H1 (cell line): Measurements from ENCODE around the gene NXPH2. TPM values are rescaled to one million over a fixed set of nuclear protein-coding genes. Genes with fewer than 3 reads are reported as not detected.

Experiments used
- CTCF ChIA-PET: fragments of 300-600 bp; sonication (Branson Sonifier 250); formaldehyde crosslinking; loops from one replicate; lab custom pipeline; 2021; ENCODE audit not compliant: partially characterized antibody; lab: Charles Lee
- POLR2A ChIA-PET: fragments of 300-600 bp; sonication (Branson Sonifier 250); formaldehyde crosslinking; loops from one replicate; lab custom pipeline; 2021; ENCODE audit warnings: inconsistent platforms; ENCODE audit not compliant: partially characterized antibody; lab: Charles Lee
- DNase-seq, 2 experiments: peaks; one replicate each; pipeline versions ENCODE4 v3.0.0 to v3.0.0-alpha.2; 2010 to 2022; ENCODE audit warnings: low spot score in 2 of 2, low read depth in 1 of 2, mixed read lengths in 1 of 2
- FAIRE-seq: peaks from 2 replicates; lab custom pipeline; 2011; peaks lifted over from hg19 to GRCh38; lab: Jason Lieb, UNC
- H2AFZ ChIP-seq: 2 replicates; pipeline ENCODE4 v1.8.1; 2012; ENCODE audit warnings: low read length, inconsistent platforms
- H2AK5ac ChIP-seq: 2 replicates; pipeline ENCODE4 v1.6.1; 2013; ENCODE audit warnings: low read depth, low read length
- H2BK120ac ChIP-seq: replicated peaks from 2 replicates; pipeline ENCODE3; 2013; ENCODE audit warnings: low read depth, low read length, inconsistent platforms
- H2BK12ac ChIP-seq: 2 replicates; pipeline ENCODE4 v1.6.1; 2013; ENCODE audit warnings: low read depth, low read length
- H2BK15ac ChIP-seq: 2 replicates; pipeline ENCODE4 v1.6.1; 2013; ENCODE audit warnings: low read length
- H2BK20ac ChIP-seq: 2 replicates; pipeline ENCODE4 v1.6.1; 2013; ENCODE audit warnings: low read length
- H2BK5ac ChIP-seq: 2 replicates; pipeline ENCODE4 v1.6.1; 2013; ENCODE audit warnings: low read depth, low read length
- H3K14ac ChIP-seq: 2 replicates; pipeline ENCODE4 v1.6.1; 2013; ENCODE audit warnings: inconsistent platforms; ENCODE audit not compliant: insufficient read length
- H3K18ac ChIP-seq: 2 replicates; pipeline ENCODE4 v1.6.1; 2013; ENCODE audit warnings: low read length; ENCODE audit errors: extremely low read depth
- H3K23ac ChIP-seq: 2 replicates; pipeline ENCODE4 v1.6.1; 2013; ENCODE audit warnings: inconsistent platforms; ENCODE audit not compliant: insufficient read length
- H3K23me2 ChIP-seq: 2 replicates; pipeline ENCODE4 v1.6.1; 2013; ENCODE audit warnings: low read depth, low read length
- H3K27ac ChIP-seq: 2 replicates; pipeline ENCODE4 v1.6.1; 2011; ENCODE audit warnings: low read depth, low read length, inconsistent platforms
- H3K27me3 ChIP-seq, 4 experiments: replicated peaks in 1 of 4; 1 replicate in 1 of 4; 2 replicates in 3 of 4; pipeline versions ENCODE4 v1.6.1 to v1.8.1; 2011 to 2013; ENCODE audit warnings: low read length in 3 of 4, mild to moderate bottlenecking in 3 of 4, inconsistent platforms in 2 of 4, mixed read lengths in 2 of 4, moderate library complexity in 1 of 4; ENCODE audit not compliant: control insufficient read depth in 3 of 4, insufficient read depth in 3 of 4; ENCODE audit errors: extremely low read depth in 1 of 4
- H3K36me3 ChIP-seq, 4 experiments: 2 replicates each; pipeline versions ENCODE4 v1.6.1 to v1.8.1; 2011 to 2013; ENCODE audit warnings: mild to moderate bottlenecking in 4 of 4, low read length in 3 of 4, moderate library complexity in 2 of 4, control low read depth in 1 of 4, inconsistent platforms in 1 of 4; ENCODE audit not compliant: insufficient read depth in 4 of 4, control insufficient read depth in 2 of 4
- H3K4ac ChIP-seq: replicated peaks from 2 replicates; pipeline ENCODE3; 2013; ENCODE audit warnings: low read length, low read depth, mixed read lengths, inconsistent platforms; ENCODE audit not compliant: insufficient read length
- H3K4me1 ChIP-seq, 4 experiments: replicated peaks in 1 of 4; 1 replicate in 1 of 4; 2 replicates in 3 of 4; pipeline versions ENCODE4 v1.6.1 to v1.8.1; 2011 to 2013; ENCODE audit warnings: low read length in 3 of 4, inconsistent platforms in 2 of 4, mixed read lengths in 1 of 4; ENCODE audit not compliant: insufficient read depth in 4 of 4, control insufficient read depth in 3 of 4
- H3K4me2 ChIP-seq, 2 experiments: 2 replicates each; pipeline versions ENCODE4 v1.6.1 to v1.8.1; 2011 to 2013; ENCODE audit warnings: low read depth in 2 of 2, low read length in 2 of 2, control low read depth in 1 of 2, inconsistent platforms in 1 of 2, mild to moderate bottlenecking in 1 of 2; ENCODE audit not compliant: insufficient read depth in 1 of 2
- H3K4me3 ChIP-seq, 4 experiments: fragments of 200-600, 300-600 bp in 1 of 4; sonication (generic), shearing (Covaris generic), sonication (Bioruptor Twin) in 1 of 4; 2 replicates each; pipeline versions ENCODE4 v1.5.1 to v1.8.1; 2011 to 2016; ENCODE audit warnings: low read length in 4 of 4, low read depth in 3 of 4, control low read depth in 2 of 4, inconsistent platforms in 2 of 4, mild to moderate bottlenecking in 2 of 4, mixed read lengths in 1 of 4, moderate library complexity in 1 of 4; ENCODE audit not compliant: insufficient read depth in 2 of 4; ENCODE audit errors: extremely low read depth in 1 of 4
- H3K56ac ChIP-seq: replicated peaks from 2 replicates; pipeline ENCODE3; 2013; ENCODE audit warnings: low read depth, mild to moderate bottlenecking, mixed read lengths, low read length, inconsistent platforms; ENCODE audit not compliant: insufficient read length
- H3K79me1 ChIP-seq: 2 replicates; pipeline ENCODE4 v1.6.1; 2013; ENCODE audit warnings: low read depth, low read length, control low read depth
- H3K79me2 ChIP-seq, 2 experiments: 2 replicates each; pipeline versions ENCODE4 v1.6.1 to v1.8.1; 2012 to 2013; ENCODE audit warnings: low read length in 2 of 2, mild to moderate bottlenecking in 2 of 2, inconsistent platforms in 1 of 2; ENCODE audit not compliant: insufficient read depth in 2 of 2, control insufficient read depth in 1 of 2
- H3K9ac ChIP-seq, 4 experiments: replicated peaks in 1 of 4; 1 replicate in 1 of 4; 2 replicates in 3 of 4; pipeline versions ENCODE4 v1.6.1 to v1.8.1; 2011 to 2013; ENCODE audit warnings: low read depth in 3 of 4, low read length in 3 of 4, control low read depth in 2 of 4, mild to moderate bottlenecking in 2 of 4, moderate library complexity in 2 of 4, inconsistent platforms in 1 of 4; ENCODE audit errors: extremely low read depth in 1 of 4
- H3K9me3 ChIP-seq, 2 experiments: 2 replicates each; pipeline versions ENCODE4 v1.6.1 to v1.8.1; 2012 to 2013; ENCODE audit warnings: mild to moderate bottlenecking in 2 of 2, moderate library complexity in 2 of 2, control low read depth in 1 of 2, inconsistent platforms in 1 of 2, low read depth in 1 of 2, low read length in 1 of 2, mixed read lengths in 1 of 2; ENCODE audit not compliant: insufficient read depth in 2 of 2
- H4K20me1 ChIP-seq, 2 experiments: replicated peaks in 1 of 2; 2 replicates each; pipeline versions ENCODE3 to v1.8.1; 2011 to 2013; ENCODE audit warnings: inconsistent platforms in 2 of 2, low read length in 2 of 2, mild to moderate bottlenecking in 1 of 2; ENCODE audit not compliant: insufficient read depth in 2 of 2, control insufficient read depth in 1 of 2
- H4K5ac ChIP-seq: 2 replicates; pipeline ENCODE4 v1.6.1; 2013; ENCODE audit warnings: low read length, low read depth, mixed read lengths, inconsistent platforms; ENCODE audit not compliant: insufficient read length
- H4K8ac ChIP-seq: 2 replicates; pipeline ENCODE4 v1.8.0; 2013; ENCODE audit warnings: mild to moderate bottlenecking, moderate library complexity, low read length, inconsistent platforms; ENCODE audit not compliant: insufficient read depth; ENCODE audit errors: extremely low read depth
- H4K91ac ChIP-seq: replicated peaks from 2 replicates; pipeline ENCODE3; 2013; ENCODE audit warnings: low read length, mixed read lengths, inconsistent platforms; ENCODE audit not compliant: insufficient read length
- MAFK ChIP-seq: IDR thresholded peaks from 2 replicates; pipeline ENCODE4 v1.6.1; 2012; ENCODE audit warnings: low read depth, mild to moderate bottlenecking, improper control_type of control experiment, low read length
- YY1 ChIP-seq: IDR thresholded peaks from 2 replicates; pipeline ENCODE4 v1.6.1; 2011; ENCODE audit warnings: low read depth, mild to moderate bottlenecking, low read length
- WGBS, 2 experiments: shearing (Covaris generic) in 1 of 2; methylation state at CpG; one replicate each; pipeline versions ENCODE4 v1.1.6 to v1.1.7; 2013 to 2015; ENCODE audit warnings: low lambda C conversion rate in 2 of 2, mixed read lengths in 2 of 2, inconsistent platforms in 1 of 2, low coverage in 1 of 2, missing lambda C conversion rate in 1 of 2; ENCODE audit not compliant: insufficient replicate concordance in 2 of 2, insufficient coverage in 1 of 2, insufficient read length in 1 of 2; ENCODE audit errors: extremely low coverage in 1 of 2, missing lambda C conversion rate in 1 of 2; 5-methylcytosine and 5-hydroxymethylcytosine counted together
- polyA plus RNA-seq, 7 experiments: library from polyadenylated mRNA; depleted of rRNA in 3 of 7; stranded (reverse) in 5 of 7; unstranded in 2 of 7; fragments of >200 nt in 5 of 7; fragments of 200-250 nt in 2 of 7; gene quantifications; 1 replicate in 5 of 7; 2 replicates in 1 of 7; 4 replicates in 1 of 7; pipeline versions ENCODE4 v1.2.1 to v1.2.3, GENCODE V29; 2011 to 2013; ENCODE audit warnings: missing spikeins in 2 of 7, mixed read lengths in 2 of 7
- total RNA-seq: library from RNA; stranded (reverse); fragmentation: NEBNext Ultra II Directional; extraction: Animal tissue kit (Norgen Biotek cat#: 25700); gene quantifications from 2 replicates; pipeline ENCODE4 v1.2.1, GENCODE V29; 2021

The NXPH2 gene
- total and polyA plus RNA-seq, 2 of the 8 experiments (the other 6 are each of a cell fraction or from before 2014, with no cell fraction given) = 1.9 to 6.9 TPM

- H4K91ac ChIP-seq = no peak overlapping the region
- no peak for FAIRE-seq
- TF ChIP-seq MAFK = no peak
- TF ChIP-seq YY1 = no peak
Measured at GRCh38 chr2:138724729-138725459, 55.3 kb downstream of the NXPH2 start.

More at GRCh38 chr2:138724729-138725459, 55.3 kb downstream of the NXPH2 start:
- no peak overlapping the region for H2BK12ac ChIP-seq
- H3K9me3 ChIP-seq = no peaks in the 10 kb centered on the region
- no peak overlapping the region for H2AFZ ChIP-seq
- no peaks in the 10 kb centered on the region for H3K23me2 ChIP-seq
- no peak for DNase-seq
- no peak overlapping the region for H4K8ac ChIP-seq
- no peak overlapping the region for H2BK15ac ChIP-seq
- H4K20me1 ChIP-seq = no peaks in the 10 kb centered on the region
- POLR2A ChIA-PET = interaction anchor here (1.1 kb wide), 1 partner anchor 224 kb away, joined by 3 read pairs; no protein-coding TSS in a partner anchor
- H3K27me3 ChIP-seq = no peaks in the 10 kb centered on the region
- CTCF ChIA-PET = interaction anchor here (0.7 to 3.2 kb wide), 7 partner anchors 10 to 814 kb away, joined by 3 to 20 read pairs (median 3); no protein-coding TSS in a partner anchor
- no peaks in the 10 kb centered on the region for H3K36me3 ChIP-seq
- no peak overlapping the region for H3K4me2 ChIP-seq
- no peak overlapping the region for H2BK5ac ChIP-seq
- H3K4ac ChIP-seq = no peak overlapping the region
- peaks cover 0 to 7% (median 4%) of the 10 kb centered on the region in 4 experiments; a peak in 3 of 7 replicates for H3K4me1 ChIP-seq
- no peaks in the 10 kb centered on the region; the same call in 1 of the 2 replicates for H3K79me1 ChIP-seq
- no peak overlapping the region for H2BK20ac ChIP-seq
- no peak overlapping the region for H3K4me3 ChIP-seq
- H3K27ac ChIP-seq = no peak overlapping the region
- no peak overlapping the region for H4K5ac ChIP-seq
- H3K14ac ChIP-seq = no peak overlapping the region
- H2BK120ac ChIP-seq = no peak overlapping the region
- no peaks in the 10 kb centered on the region for H3K79me2 ChIP-seq
- no peak overlapping the region for H3K23ac ChIP-seq
- 89% methylated on average over 2 of the region's 2 CpGs; no CpG with 5 or more reads in 1 of the 2 experiments for WGBS, 2 experiments
- no peak overlapping the region for H3K9ac ChIP-seq
- H3K56ac ChIP-seq = no peak overlapping the region
- H2AK5ac ChIP-seq = no peak overlapping the region
- H3K18ac ChIP-seq = no peak overlapping the region
